BE2C (cell line): Measurements from ENCODE around the gene PRM3.

Source experiments
- DNase-seq: peaks from one replicate; pipeline ENCODE4 v3.0.0-alpha.2; 2020
- H3K27me3 ChIP-seq: fragments of 250-450 bp; sonication (Bioruptor Pico); 2 replicates; pipeline ENCODE4 v1.5.1; 2020; ENCODE audit warnings: mild to moderate bottlenecking
- H3K36me3 ChIP-seq: fragments of 250-450 bp; sonication (Bioruptor Pico); 2 replicates; pipeline ENCODE4 v1.5.1; 2020; ENCODE audit warnings: mild to moderate bottlenecking
- H3K4me1 ChIP-seq: fragments of 250-450 bp; sonication (Bioruptor Pico); 2 replicates; pipeline ENCODE4 v1.5.1; 2020
- H3K4me3 ChIP-seq: 2 replicates; pipeline ENCODE4 v1.5.1; 2011; ENCODE audit warnings: low read depth, low read length
- H3K9me3 ChIP-seq: fragments of 250-450 bp; sonication (Bioruptor Pico); 2 replicates; pipeline ENCODE4 v1.5.1; 2020
- CTCF ChIP-seq: IDR thresholded peaks from 2 replicates; pipeline ENCODE4 v1.5.1; 2012; ENCODE audit warnings: mild to moderate bottlenecking, low read depth, low read length

PRM3 gene

GRCh38 chr16:11277607-11278337, 4.3 kb upstream of the PRM3 start:
- no peak for DNase-seq
- no peaks in the 10 kb centered on the region for H3K27me3 ChIP-seq
- no peaks in the 10 kb centered on the region for H3K36me3 ChIP-seq
- no peaks in the 10 kb centered on the region for H3K9me3 ChIP-seq
- no peak overlapping the region for H3K4me3 ChIP-seq
- TF ChIP-seq CTCF = no peak
- no peaks in the 10 kb centered on the region for H3K4me1 ChIP-seq

- no peaks in the 10 kb centered on the region for H3K9me3 ChIP-seq
- H3K36me3 ChIP-seq = no peaks in the 10 kb centered on the region
- DNase-seq = no peak
- no peak overlapping the region for H3K4me3 ChIP-seq
- H3K27me3 ChIP-seq = no peaks in the 10 kb centered on the region
- no peaks in the 10 kb centered on the region for H3K4me1 ChIP-seq
- TF ChIP-seq CTCF = no peak
These were observed 3.6 kb upstream of the PRM3 start for GRCh38 chr16:11276896-11277593.

- Histone ChIP-seq H3K9me3 (no peaks in the 10 kb centered on the region), H3K36me3 (no peaks in the 10 kb centered on the region), H3K27me3 (no peaks in the 10 kb centered on the region), H3K4me3 (no peak within 1 kb of the TSS), H3K4me1 (no peaks in the 10 kb centered on the region)
- TF ChIP-seq CTCF = no peak
- no peak for DNase-seq
These were observed 2.9 kb upstream of the PRM3 start, which contains the start of gene PRM2 for GRCh38 chr16:11276143-11276895. Gene PRM2, minus strand, starts transcription at chr16:11276480. Its CDS starts 110 bp downstream, at chr16:11276370.

GRCh38 chr16:11274964-11275363, 1.5 kb upstream of the PRM3 start:
- Histone ChIP-seq H3K4me3 (no peak overlapping the region), H3K36me3 (no peaks in the 10 kb centered on the region), H3K27me3 (no peaks in the 10 kb centered on the region), H3K9me3 (no peaks in the 10 kb centered on the region), H3K4me1 (no peaks in the 10 kb centered on the region)
- TF ChIP-seq CTCF = no peak
- DNase-seq = no peak

GRCh38 chr16:11273721-11274324, 394 bp upstream of the PRM3 start:
- DNase-seq = no peak
- Histone ChIP-seq H3K36me3 (no peaks in the 10 kb centered on the region), H3K4me1 (no peaks in the 10 kb centered on the region), H3K4me3 (no peak overlapping the region), H3K9me3 (no peaks in the 10 kb centered on the region), H3K27me3 (no peaks in the 10 kb centered on the region)
- no peak for TF ChIP-seq CTCF
